Measurements from ENCODE around the gene PDX1. TPM values are rescaled to one million over a fixed set of nuclear protein-coding genes. Genes with fewer than 3 reads are reported as not detected.

The PDX1 gene
- total and polyA plus RNA-seq, 2 of the 13 experiments (the other 11 are each of a cell fraction or from before 2014, with no cell fraction given) = 0.07 TPM; not detected in 1

DNA sequence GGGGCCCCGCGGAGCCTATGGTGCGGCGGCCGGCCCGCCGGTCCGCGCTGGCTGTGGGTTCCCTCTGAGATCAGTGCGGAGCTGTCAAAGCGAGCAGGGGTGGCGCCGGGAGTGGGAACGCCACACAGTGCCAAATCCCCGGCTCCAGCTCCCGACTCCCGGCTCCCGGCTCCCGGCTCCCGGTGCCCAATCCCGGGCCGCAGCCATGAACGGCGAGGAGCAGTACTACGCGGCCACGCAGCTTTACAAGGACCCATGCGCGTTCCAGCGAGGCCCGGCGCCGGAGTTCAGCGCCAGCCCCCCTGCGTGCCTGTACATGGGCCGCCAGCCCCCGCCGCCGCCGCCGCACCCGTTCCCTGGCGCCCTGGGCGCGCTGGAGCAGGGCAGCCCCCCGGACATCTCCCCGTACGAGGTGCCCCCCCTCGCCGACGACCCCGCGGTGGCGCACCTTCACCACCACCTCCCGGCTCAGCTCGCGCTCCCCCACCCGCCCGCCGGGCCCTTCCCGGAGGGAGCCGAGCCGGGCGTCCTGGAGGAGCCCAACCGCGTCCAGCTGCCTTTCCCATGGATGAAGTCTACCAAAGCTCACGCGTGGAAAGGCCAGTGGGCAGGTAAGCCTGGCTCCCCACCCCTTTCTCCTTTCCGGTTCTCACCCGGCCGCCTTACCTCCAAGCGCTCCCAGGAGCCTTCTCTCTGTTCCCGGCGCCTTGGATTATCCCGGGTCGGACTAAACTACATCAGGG, at the start of gene PDX1 (continued):
- TF ChIP-seq ZBTB39 (CRISPR knock-in tag; IDR thresholded peaks at IDR 0.05) (no peak), SP140L (CRISPR knock-in tag; IDR thresholded peaks at IDR 0.05; ENCODE audit: borderline replicate concordance) (no peak), ZSCAN21 (CRISPR knock-in tag; IDR thresholded peaks at IDR 0.05; ENCODE audit: borderline replicate concordance) (no peak), FLYWCH1 (CRISPR knock-in tag; IDR thresholded peaks at IDR 0.05) (no peak), FOXA3 (CRISPR knock-in tag; IDR thresholded peaks at IDR 0.05) (no peak), SSRP1 (CRISPR knock-in tag; IDR thresholded peaks at IDR 0.05) (no peak), MYNN (CRISPR knock-in tag; IDR thresholded peaks at IDR 0.05; ENCODE audit: low read depth) (no peak), ZNF556 (CRISPR knock-in tag; IDR thresholded peaks at IDR 0.05; ENCODE audit: borderline replicate concordance) (no peak), KDM2A (CRISPR knock-in tag; IDR thresholded peaks at IDR 0.05; ENCODE audit: borderline replicate concordance, low read depth) (no peak), REXO4 (CRISPR knock-in tag; IDR thresholded peaks at IDR 0.05; ENCODE audit: borderline replicate concordance) (0 out of 2 replicates have a peak, but pooled peaks have one; percentile 55), ZNF703 (CRISPR knock-in tag; IDR thresholded peaks at IDR 0.05; ENCODE audit: borderline replicate concordance) (peak; percentile 50; the same call in 1 of the 2 replicates), MIER2 (CRISPR knock-in tag; IDR thresholded peaks at IDR 0.05) (no peak), ZBTB14 (CRISPR knock-in tag; IDR thresholded peaks at IDR 0.05) (no peak), MAFG (CRISPR knock-in tag; IDR thresholded peaks at IDR 0.05) (no peak), ATF1 (CRISPR knock-in tag; IDR thresholded peaks at IDR 0.05) (no peak)
- TF ChIP-seq, protein P1, sequence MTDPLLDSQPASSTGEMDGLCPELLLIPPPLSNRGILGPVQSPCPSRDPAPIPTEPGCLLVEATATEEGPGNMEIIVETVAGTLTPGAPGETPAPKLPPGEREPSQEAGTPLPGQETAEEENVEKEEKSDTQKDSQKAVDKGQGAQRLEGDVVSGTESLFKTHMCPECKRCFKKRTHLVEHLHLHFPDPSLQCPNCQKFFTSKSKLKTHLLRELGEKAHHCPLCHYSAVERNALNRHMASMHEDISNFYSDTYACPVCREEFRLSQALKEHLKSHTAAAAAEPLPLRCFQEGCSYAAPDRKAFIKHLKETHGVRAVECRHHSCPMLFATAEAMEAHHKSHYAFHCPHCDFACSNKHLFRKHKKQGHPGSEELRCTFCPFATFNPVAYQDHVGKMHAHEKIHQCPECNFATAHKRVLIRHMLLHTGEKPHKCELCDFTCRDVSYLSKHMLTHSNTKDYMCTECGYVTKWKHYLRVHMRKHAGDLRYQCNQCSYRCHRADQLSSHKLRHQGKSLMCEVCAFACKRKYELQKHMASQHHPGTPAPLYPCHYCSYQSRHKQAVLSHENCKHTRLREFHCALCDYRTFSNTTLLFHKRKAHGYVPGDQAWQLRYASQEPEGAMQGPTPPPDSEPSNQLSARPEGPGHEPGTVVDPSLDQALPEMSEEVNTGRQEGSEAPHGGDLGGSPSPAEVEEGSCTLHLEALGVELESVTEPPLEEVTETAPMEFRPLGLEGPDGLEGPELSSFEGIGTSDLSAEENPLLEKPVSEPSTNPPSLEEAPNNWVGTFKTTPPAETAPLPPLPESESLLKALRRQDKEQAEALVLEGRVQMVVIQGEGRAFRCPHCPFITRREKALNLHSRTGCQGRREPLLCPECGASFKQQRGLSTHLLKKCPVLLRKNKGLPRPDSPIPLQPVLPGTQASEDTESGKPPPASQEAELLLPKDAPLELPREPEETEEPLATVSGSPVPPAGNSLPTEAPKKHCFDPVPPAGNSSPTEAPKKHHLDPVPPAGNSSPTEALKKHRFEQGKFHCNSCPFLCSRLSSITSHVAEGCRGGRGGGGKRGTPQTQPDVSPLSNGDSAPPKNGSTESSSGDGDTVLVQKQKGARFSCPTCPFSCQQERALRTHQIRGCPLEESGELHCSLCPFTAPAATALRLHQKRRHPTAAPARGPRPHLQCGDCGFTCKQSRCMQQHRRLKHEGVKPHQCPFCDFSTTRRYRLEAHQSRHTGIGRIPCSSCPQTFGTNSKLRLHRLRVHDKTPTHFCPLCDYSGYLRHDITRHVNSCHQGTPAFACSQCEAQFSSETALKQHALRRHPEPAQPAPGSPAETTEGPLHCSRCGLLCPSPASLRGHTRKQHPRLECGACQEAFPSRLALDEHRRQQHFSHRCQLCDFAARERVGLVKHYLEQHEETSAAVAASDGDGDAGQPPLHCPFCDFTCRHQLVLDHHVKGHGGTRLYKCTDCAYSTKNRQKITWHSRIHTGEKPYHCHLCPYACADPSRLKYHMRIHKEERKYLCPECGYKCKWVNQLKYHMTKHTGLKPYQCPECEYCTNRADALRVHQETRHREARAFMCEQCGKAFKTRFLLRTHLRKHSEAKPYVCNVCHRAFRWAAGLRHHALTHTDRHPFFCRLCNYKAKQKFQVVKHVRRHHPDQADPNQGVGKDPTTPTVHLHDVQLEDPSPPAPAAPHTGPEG (CRISPR knock-in tag; IDR thresholded peaks at IDR 0.05) = 0 out of 2 replicates have a peak, but pooled peaks have one; percentile 33
- TF ChIP-seq, protein P2, sequence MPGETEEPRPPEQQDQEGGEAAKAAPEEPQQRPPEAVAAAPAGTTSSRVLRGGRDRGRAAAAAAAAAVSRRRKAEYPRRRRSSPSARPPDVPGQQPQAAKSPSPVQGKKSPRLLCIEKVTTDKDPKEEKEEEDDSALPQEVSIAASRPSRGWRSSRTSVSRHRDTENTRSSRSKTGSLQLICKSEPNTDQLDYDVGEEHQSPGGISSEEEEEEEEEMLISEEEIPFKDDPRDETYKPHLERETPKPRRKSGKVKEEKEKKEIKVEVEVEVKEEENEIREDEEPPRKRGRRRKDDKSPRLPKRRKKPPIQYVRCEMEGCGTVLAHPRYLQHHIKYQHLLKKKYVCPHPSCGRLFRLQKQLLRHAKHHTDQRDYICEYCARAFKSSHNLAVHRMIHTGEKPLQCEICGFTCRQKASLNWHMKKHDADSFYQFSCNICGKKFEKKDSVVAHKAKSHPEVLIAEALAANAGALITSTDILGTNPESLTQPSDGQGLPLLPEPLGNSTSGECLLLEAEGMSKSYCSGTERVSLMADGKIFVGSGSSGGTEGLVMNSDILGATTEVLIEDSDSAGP (CRISPR knock-in tag; IDR thresholded peaks at IDR 0.05; ENCODE audit: borderline replicate concordance) = peak; percentile 18; the same call in 1 of the 2 replicates
